HepG2 (cell line): ENCODE data around the gene TRIM25. TPM values are rescaled to one million over a fixed set of nuclear protein-coding genes. Genes with fewer than 3 reads are reported as not detected.

Experiments
- ARID4A ChIP-seq: sonication (generic); formaldehyde crosslinking; IDR thresholded peaks from 2 replicates; pipeline ENCODE4 v1.5.0; 2020; ENCODE audit warnings: mild to moderate bottlenecking, missing genetic modification reagents, borderline replicate concordance
- ATM ChIP-seq: fragments of 450-650 bp; IDR thresholded peaks from 2 replicates; pipeline ENCODE4 v1.7.1; 2017; ENCODE audit warnings: mild to moderate bottlenecking, borderline replicate concordance
- CCAR2 ChIP-seq: fragments of 200-400 bp; formaldehyde crosslinking; optimal IDR thresholded peaks from 2 replicates; pipeline ENCODE3; 2018; ENCODE audit warnings: low read depth, mild to moderate bottlenecking, low read length, moderate library complexity
- CSRNP1 ChIP-seq: sonication (generic); formaldehyde crosslinking; IDR thresholded peaks from 2 replicates; pipeline ENCODE4 v1.8.1; 2023; ENCODE audit warnings: mild to moderate bottlenecking, missing genetic modification reagents
- FOXJ3 ChIP-seq: sonication (generic); formaldehyde crosslinking; IDR thresholded peaks from 2 replicates; pipeline ENCODE4 v1.4.0; 2020; ENCODE audit warnings: missing genetic modification reagents, mild to moderate bottlenecking, borderline replicate concordance
- MEIS2 ChIP-seq: sonication (generic); formaldehyde crosslinking; IDR thresholded peaks from 2 replicates; pipeline ENCODE4 v1.9.0; 2021; ENCODE audit warnings: mild to moderate bottlenecking, missing genetic modification reagents
- MLLT10 ChIP-seq: sonication (generic); formaldehyde crosslinking; IDR thresholded peaks from 2 replicates; pipeline ENCODE4 v1.4.0; 2020; ENCODE audit warnings: missing genetic modification reagents
- MZF1 ChIP-seq: sonication (generic); formaldehyde crosslinking; IDR thresholded peaks from 2 replicates; pipeline ENCODE4 v1.8.1; 2023; ENCODE audit warnings: mild to moderate bottlenecking, missing genetic modification reagents, borderline replicate concordance
- POGZ ChIP-seq: sonication (generic); formaldehyde crosslinking; IDR thresholded peaks from 2 replicates; pipeline ENCODE4 v1.4.0; 2020; ENCODE audit warnings: mild to moderate bottlenecking, missing genetic modification reagents
- PREB ChIP-seq: sonication (generic); formaldehyde crosslinking; IDR thresholded peaks from 2 replicates; pipeline ENCODE4 v1.4.0; 2020; ENCODE audit warnings: missing genetic modification reagents
- THYN1 ChIP-seq: sonication (generic); formaldehyde crosslinking; IDR thresholded peaks from 2 replicates; pipeline ENCODE4 v1.8.1; 2023; ENCODE audit warnings: low read depth, mild to moderate bottlenecking, moderate library complexity, missing genetic modification reagents, borderline replicate concordance
- ZNF207 ChIP-seq: fragments of 450-650 bp; IDR thresholded peaks from 2 replicates; pipeline ENCODE4 v1.6.1; 2016; ENCODE audit warnings: antibody characterized with exemption, borderline replicate concordance
- ZNF224 ChIP-seq: sonication (generic); formaldehyde crosslinking; IDR thresholded peaks from 2 replicates; pipeline ENCODE4 v1.5.0; 2020; ENCODE audit warnings: mild to moderate bottlenecking, missing genetic modification reagents
- ZNF296 ChIP-seq: sonication (generic); formaldehyde crosslinking; conservative IDR thresholded peaks from 2 replicates; pipeline ENCODE4 v1.5.0; 2020; ENCODE audit warnings: mild to moderate bottlenecking, missing genetic modification reagents
- ZNF33B ChIP-seq: sonication (generic); formaldehyde crosslinking; IDR thresholded peaks from 2 replicates; pipeline ENCODE4 v1.5.1; 2020; ENCODE audit warnings: mild to moderate bottlenecking, missing genetic modification reagents
- ZNF383 ChIP-seq: sonication (generic); formaldehyde crosslinking; IDR thresholded peaks from 2 replicates; pipeline ENCODE4 v1.4.0; 2020; ENCODE audit warnings: missing genetic modification reagents, mild to moderate bottlenecking, borderline replicate concordance
- ZSCAN22 ChIP-seq: sonication (generic); formaldehyde crosslinking; IDR thresholded peaks from 2 replicates; pipeline ENCODE4 v1.4.0; 2020; ENCODE audit warnings: mild to moderate bottlenecking, missing genetic modification reagents
- ZSCAN31 ChIP-seq: sonication (generic); formaldehyde crosslinking; IDR thresholded peaks from 2 replicates; pipeline ENCODE4 v1.5.0; 2020; ENCODE audit warnings: low read depth, mild to moderate bottlenecking, missing genetic modification reagents
- ZSCAN5A ChIP-seq: sonication (generic); formaldehyde crosslinking; IDR thresholded peaks from 2 replicates; pipeline ENCODE4 v1.8.0; 2022; ENCODE audit warnings: mild to moderate bottlenecking, missing genetic modification reagents, borderline replicate concordance
- polyA plus RNA-seq, 8 experiments: library from polyadenylated mRNA; depleted of rRNA in 3 of 8; stranded (reverse) in 7 of 8; unstranded in 1 of 8; fragments of >200 nt; fragmentation: Illumina TruSeq in 4 of 8; extraction: Trizol in 4 of 8; gene quantifications; 2 replicates each; pipeline versions ENCODE4 v1.2.1 to v1.2.3, GENCODE V29; 2011 to 2016; ENCODE audit warnings: low read depth in 4 of 8, missing spikeins in 1 of 8, mixed read lengths in 1 of 8; ENCODE audit not compliant: insufficient read depth in 1 of 8
- total RNA-seq, 5 experiments: library from RNA; depleted of rRNA; stranded (reverse); fragments of >200 nt; fragmentation: Illumina TruSeq; extraction: Trizol; gene quantifications; 2 replicates each; pipeline ENCODE4 v1.2.3, GENCODE V29; 2016; ENCODE audit warnings: low read depth in 1 of 5

Gene TRIM25
- total and polyA plus RNA-seq, 2 of the 13 experiments (the other 11 are each of a cell fraction or from before 2014, with no cell fraction given) = 30.8 to 42.2 TPM

GRCh38 chr17:56913867-56914580 lies at the start of gene TRIM25 (continued):
- TF ChIP-seq PREB (CRISPR knock-in tag) = no peak
- 0 out of 2 replicates have a peak, but pooled peaks have one; percentile 36 for TF ChIP-seq MEIS2 (CRISPR knock-in tag)
- peak; percentile 93 for TF ChIP-seq CSRNP1 (CRISPR knock-in tag)
- no peak for TF ChIP-seq CCAR2
- TF ChIP-seq FOXJ3 (CRISPR knock-in tag) = no peak; the same call in 1 of the 2 replicates
- TF ChIP-seq ATM = no peak
- no peak for TF ChIP-seq ZNF207
- peak; percentile 77; the same call in 1 of the 2 replicates for TF ChIP-seq ZNF224 (CRISPR knock-in tag)
- TF ChIP-seq ZNF383 (CRISPR knock-in tag) = peak; percentile 95
- peak; percentile 81; the same call in 1 of the 2 replicates for TF ChIP-seq ZSCAN31 (CRISPR knock-in tag)
- peak; percentile 94 for TF ChIP-seq ARID4A (CRISPR knock-in tag)
- TF ChIP-seq ZNF296 (CRISPR knock-in tag) = no peak; the same call in 1 of the 2 replicates
- TF ChIP-seq MZF1 (CRISPR knock-in tag) = no peak
- TF ChIP-seq ZSCAN22 (CRISPR knock-in tag) = 0 out of 2 replicates have a peak, but pooled peaks have one; percentile 49
- peak; percentile 71 for TF ChIP-seq POGZ
- TF ChIP-seq ZSCAN5A = peak; percentile 97
- no peak for TF ChIP-seq MLLT10 (CRISPR knock-in tag)
- 0 out of 2 replicates have a peak, but pooled peaks have one; percentile 80 for TF ChIP-seq ZNF33B (CRISPR knock-in tag)
- TF ChIP-seq THYN1 (CRISPR knock-in tag) = peak; percentile 96
